GM19023 (cell line): ENCODE data around the gene ABCA7.

Experiments used
- ATAC-seq: cut with Tn5 transposase; IDR thresholded peaks from one replicate; pipeline ENCODE4 v1.9.1; 2021; ENCODE audit warnings: mild to moderate bottlenecking, moderate library complexity; ENCODE audit not compliant: unreplicated experiment

The ABCA7 gene

GRCh38 chr19:1001538-1002166, 38.3 kb upstream of the ABCA7 start:
- ATAC-seq: no peak

- ATAC-seq: no peak
Measured at GRCh38 chr19:1002600-1002999, 37.3 kb upstream of the ABCA7 start.

- ATAC-seq: no peak
Measured at GRCh38 chr19:1003283-1003682, 36.6 kb upstream of the ABCA7 start.

- ATAC-seq: no peak
Measured at GRCh38 chr19:1004204-1004802, 35.6 kb upstream of the ABCA7 start.

GRCh38 chr19:1004803-1005664, 34.9 kb upstream of the ABCA7 start:
- ATAC-seq: no peak

DNA sequence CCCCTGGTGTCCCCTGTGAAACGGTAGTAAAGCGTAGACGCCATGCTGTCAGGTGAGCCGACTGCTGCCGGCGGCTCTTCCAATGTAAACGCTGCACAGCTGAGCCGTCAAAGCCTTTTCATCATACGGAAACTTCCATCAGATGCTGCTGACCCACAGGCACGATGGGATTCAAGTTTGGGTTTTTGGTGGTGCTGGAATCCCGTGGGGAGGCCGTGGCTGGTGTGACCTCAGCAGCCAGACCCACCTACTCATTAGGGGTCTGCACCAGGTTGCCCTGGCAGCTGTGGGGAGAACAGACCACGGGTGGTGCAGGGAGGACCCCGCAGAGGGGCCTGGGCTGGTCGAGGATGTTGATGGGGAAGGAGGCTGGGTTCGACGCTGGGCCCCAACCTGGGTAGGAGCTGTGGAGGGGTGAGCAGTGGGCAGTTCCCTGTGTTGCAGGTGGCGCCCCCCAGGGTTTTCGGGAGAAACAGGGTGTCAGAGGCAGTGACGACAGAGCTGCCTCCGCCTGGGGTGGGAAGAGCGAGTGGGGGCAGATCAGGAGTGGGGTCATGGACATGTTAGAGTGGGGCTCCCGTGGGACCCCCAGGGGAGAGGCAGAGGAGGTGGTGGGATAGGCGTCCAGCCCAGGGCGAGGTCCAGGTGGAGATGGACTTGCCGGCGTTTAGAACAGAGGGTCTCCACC, 33.1 kb upstream of the ABCA7 start:
- no peak for ATAC-seq

GRCh38 chr19:1007399-1008251, 32.3 kb upstream of the ABCA7 start:
- ATAC-seq: no peak

DNA sequence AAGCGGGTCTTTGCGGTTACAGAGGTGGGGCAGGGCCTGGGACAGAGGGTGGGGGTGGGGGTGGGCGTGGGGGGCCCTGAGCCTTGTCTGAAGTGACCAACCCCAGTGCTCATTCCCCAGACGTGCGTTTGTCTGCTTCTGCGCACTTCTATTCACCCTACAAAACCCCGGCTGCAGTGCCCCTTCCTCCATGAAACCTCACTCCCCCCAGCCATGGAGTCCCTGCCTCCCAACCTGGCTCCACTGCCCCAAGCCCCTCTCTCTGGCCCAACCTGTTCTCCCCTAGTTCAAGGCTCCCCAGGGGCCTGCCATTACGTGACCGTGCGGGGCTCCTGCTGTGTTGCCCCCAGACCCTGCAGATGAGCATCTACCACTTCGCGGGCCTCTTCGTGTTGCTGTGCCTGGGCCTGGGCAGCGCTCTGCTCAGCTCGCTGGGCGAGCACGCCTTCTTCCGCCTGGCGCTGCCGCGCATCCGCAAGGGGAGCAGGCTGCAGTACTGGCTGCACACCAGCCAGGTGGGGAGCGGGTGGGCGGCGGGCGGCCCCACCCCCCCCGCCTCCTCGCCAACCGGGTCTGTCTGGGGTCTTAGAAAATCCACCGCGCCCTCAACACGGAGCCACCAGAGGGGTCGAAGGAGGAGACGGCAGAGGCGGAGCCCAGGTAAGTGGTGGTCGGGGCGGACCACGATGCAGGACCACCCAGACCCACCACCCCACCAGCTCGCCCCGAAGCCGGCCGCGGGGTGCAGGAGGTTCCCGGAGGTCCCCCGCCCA, 31.5 kb upstream of the ABCA7 start:
- ATAC-seq: no peak

DNA sequence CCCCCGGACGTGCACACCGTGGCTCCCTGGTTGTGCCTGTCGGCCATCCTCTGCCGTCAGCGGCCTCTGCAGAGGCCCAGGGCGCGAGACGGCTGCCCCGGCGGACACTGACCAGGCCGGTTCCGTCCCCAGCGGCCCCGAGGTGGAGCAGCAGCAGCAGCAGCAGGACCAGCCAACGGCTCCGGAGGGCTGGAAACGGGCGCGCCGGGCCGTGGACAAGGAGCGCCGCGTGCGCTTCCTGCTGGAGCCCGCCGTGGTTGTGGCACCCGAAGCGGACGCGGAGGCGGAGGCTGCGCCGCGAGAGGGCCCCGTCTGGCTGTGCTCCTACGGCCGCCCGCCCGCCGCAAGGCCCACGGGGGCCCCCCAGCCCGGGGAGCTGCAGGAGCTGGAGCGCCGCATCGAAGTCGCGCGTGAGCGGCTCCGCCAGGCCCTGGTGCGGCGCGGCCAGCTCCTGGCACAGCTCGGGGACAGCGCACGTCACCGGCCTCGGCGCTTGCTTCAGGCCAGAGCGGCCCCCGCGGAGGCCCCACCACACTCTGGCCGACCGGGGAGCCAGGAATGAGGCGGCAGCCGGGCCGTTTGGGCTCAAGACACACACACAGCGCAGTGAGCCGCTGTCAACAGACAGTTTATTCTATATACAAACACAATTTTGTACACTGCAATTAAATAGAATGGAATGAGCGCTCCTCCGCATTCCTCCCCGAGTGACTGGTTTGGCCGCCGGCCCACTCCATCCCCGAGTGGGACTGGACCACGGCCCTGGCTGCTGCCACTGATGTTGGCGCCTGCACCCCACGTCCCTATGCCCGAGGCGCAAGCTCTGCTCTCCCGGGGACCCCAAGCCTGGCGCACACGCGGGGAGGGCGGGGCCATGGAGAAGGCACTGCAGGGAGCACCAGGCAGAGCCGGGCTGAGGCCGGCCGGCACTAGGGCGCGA, 30.6 kb upstream of the ABCA7 start:
- ATAC-seq: no peak

DNA sequence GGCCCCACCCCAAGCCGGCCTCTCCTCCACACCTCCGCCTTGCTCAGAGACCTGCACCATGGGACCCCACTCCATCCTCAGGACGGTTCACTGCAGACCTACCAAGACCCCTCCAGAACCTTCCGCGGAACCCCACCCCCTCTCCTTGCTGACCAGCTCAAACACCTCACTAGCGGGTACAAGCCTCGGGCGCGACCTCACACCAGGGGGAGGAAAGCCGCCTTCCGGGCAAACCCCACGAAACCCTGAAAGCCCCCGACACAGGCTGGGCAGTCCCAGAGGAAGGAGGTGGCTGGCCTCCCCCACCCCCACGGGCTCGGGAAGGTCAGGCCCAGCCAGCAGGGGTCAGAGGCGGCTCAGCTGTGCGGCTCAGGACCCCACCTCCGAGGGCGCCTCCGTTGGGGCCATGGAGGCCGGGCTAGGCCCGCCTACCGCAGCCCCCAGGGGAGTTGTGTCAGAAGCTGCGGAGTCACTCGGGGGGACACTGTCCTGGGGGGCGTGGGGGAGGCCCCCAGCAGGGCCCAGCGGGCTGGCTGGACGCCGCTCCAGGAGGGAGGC, 29.8 kb upstream of the ABCA7 start:
- ATAC-seq: no peak

DNA sequence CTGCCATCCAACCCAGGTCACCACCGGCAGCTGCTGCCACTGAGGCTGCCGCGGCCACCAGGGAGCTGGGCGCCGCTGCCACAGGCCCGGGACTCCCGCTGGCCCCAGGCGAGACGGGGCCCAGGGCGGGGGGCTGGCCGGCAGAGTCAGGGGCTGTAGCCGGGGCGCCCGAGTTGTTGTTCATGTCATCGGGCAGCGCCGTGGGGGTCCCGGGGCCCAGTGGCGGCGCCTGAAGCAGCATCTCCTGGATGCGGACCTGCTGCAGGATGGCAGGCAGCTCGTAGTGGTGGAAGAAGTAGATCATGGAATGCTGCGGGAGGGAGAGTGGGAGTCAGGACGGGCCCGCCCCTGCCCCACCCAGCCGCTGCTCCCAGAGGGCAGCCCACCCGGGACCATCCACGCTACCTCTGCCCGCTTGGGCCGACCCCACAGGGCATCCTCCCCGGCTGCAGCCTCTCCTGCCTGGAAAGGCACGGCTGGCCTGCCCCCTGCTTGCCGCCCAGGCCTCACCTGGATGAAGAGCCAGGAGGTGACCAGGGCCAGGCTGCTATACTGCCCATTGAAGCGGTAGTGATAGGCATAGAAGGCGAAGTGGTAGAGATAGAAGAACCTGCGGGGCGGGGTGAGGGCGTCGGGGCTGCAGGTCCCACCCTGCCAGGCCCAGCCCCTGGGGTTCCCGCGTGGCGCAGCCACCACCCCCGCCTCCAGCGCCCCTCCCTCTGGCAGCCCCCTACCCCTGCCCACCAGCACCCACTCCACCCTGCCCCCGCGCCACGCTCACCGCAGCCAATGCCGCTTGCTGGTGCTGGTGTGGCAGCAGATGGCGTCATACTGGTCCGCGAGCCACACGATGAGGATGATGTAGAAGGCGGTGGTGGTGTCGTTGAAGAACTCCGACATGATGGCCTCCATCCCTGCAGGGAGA, 29.1 kb upstream of the ABCA7 start:
- no peak for ATAC-seq

DNA sequence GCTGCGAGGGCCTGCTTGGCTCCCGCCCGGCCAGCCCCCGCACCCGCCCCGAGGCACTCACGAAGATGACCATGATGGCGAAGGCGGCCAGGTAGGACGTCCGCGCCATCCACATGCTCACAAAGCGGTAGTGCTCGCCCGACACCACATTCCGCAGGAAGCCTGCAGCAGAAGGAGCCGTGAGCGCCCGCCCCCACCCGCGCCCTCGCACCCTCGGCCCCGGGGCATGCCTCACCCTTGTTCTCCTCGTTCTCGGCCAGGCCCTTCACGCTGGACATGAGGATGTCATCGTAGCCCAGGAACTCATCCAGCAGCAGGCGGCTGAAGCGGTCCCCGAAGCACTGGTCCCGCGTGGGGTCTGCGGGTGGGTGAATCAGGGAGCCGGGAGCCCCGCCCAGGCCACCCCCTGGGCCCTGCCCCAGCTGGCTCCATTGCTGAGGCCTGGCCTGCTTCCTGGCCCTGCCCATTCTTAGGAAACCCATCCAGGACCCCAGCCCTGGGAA, 28.0 kb upstream of the ABCA7 start:
- no peak for ATAC-seq

GRCh38 chr19:1012334-1012733, 27.6 kb upstream of the ABCA7 start:
- ATAC-seq: no peak

DNA sequence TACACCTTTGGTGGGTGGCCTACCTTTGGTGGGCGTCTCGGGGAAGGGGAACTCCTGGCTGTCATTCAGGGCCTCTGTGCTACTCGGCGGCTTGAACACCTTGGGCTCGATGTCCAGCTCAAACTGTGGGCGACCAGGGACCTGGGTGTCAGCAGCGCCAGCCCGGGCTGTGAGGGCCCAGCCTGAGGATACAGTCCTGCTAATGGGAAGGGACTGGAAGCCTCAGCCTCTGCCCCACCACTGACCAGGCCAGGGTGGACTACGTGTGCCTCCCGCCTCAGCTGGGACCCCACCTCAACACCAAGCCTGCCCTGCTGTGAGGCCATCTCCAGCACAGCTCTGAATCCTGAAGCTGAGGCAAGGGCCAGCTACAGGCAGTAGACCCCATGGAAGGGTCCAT, 26.7 kb upstream of the ABCA7 start:
- ATAC-seq: no peak

DNA sequence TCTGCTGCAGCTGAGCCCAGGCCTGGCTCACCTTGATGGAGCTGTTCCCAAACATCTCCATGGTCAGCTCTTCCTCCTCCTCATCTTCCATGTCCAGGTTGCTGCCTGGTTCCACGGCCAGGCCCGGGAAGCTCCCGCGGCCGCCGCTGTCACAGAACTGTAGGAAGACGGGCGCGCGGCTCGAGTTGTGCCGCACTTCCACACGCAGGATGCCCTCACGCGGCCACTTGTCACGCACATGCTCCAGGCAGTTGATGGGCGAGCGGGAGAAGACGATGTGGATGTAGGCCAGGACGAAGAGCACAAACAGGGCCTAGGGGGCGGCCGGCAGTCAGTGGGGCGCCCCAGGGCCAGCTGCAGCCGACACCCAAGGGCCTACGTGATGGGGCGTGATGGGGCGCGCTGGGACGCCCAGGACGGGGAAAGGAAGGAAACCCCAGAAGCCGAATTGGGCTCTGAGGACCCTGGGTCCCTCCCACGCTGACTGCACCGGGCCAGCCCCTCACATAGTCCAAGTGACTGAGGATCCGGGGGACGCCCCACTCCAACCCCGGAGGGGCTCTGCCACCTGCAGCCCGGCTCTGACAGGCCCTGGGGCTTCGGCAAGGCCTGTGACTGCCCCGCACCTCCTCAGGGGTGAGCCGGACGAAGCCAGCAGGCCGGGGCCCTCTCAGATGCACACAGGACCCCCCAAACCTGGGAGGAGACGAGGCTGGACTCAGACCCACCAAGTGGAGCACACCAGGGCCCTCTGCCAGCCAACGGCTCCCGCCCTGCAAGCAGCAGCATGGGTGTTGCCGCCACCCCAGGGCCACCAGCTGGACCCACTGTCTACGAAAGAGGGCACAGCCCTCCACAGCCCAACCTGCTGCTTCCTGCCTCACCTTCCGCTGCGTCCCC, 25.5 kb upstream of the ABCA7 start:
- ATAC-seq: no peak
